ENCODE data around the gene SLC35F3. TPM values are rescaled to one million over a fixed set of nuclear protein-coding genes. Genes with fewer than 3 reads are reported as not detected.
A peak's percentile ranks its signal among the peaks of the same experiment; 100 is the strongest.

The SLC35F3 gene
- total and polyA plus RNA-seq, 9 of the 15 experiments (the other 6 are each of a cell fraction or from before 2014, with no cell fraction given): 0.04 to 0.07 (median 0.04) TPM; not detected in 6

- peak; percentile 99 for TF ChIP-seq ZNF407 (IDR thresholded peaks at IDR 0.05; ENCODE audit: low read depth)
- 0 out of 2 replicates have a peak, but pooled peaks have one; percentile 22 for TF ChIP-seq MTA2 (IDR thresholded peaks at IDR 0.05; ENCODE audit: low read depth)
- peak; percentile 71 for TF ChIP-seq GTF2B (IDR thresholded peaks at IDR 0.05; ENCODE audit: extremely low read depth, insufficient read length)
- peak; percentile 71 for TF ChIP-seq HDAC2 (IDR thresholded peaks at IDR 0.05)
- peak; percentile 30 to 53; a peak in 1 of 4 replicates for TF ChIP-seq NRF1 (conservative IDR thresholded peaks at IDR 0.05 in 1 of 2, IDR thresholded peaks at IDR 0.05 in 1 of 2)
- TF ChIP-seq ZNF707 (CRISPR knock-in tag; conservative IDR thresholded peaks at IDR 0.05): no peak
- no peak for TF ChIP-seq MED1 (CRISPR knock-in tag; IDR thresholded peaks at IDR 0.05; ENCODE audit: borderline replicate concordance)
- peak; percentile 73 for TF ChIP-seq DPF2 (IDR thresholded peaks at IDR 0.05)
- TF ChIP-seq ZNF589 (CRISPR knock-in tag; IDR thresholded peaks at IDR 0.05; ENCODE audit: low read depth): peak; percentile 89; the same call in 1 of the 2 replicates
- TF ChIP-seq FOXJ3 (CRISPR knock-in tag; IDR thresholded peaks at IDR 0.05): no peak
- TF ChIP-seq CREB3 (tag; conservative IDR thresholded peaks at IDR 0.05; ENCODE audit: low read depth): peak; percentile 62; the same call in 1 of the 2 replicates
- TF ChIP-seq SNIP1 (IDR thresholded peaks at IDR 0.05; ENCODE audit: low read depth): peak; percentile 40; the same call in 1 of the 2 replicates
- TF ChIP-seq, protein P1, sequence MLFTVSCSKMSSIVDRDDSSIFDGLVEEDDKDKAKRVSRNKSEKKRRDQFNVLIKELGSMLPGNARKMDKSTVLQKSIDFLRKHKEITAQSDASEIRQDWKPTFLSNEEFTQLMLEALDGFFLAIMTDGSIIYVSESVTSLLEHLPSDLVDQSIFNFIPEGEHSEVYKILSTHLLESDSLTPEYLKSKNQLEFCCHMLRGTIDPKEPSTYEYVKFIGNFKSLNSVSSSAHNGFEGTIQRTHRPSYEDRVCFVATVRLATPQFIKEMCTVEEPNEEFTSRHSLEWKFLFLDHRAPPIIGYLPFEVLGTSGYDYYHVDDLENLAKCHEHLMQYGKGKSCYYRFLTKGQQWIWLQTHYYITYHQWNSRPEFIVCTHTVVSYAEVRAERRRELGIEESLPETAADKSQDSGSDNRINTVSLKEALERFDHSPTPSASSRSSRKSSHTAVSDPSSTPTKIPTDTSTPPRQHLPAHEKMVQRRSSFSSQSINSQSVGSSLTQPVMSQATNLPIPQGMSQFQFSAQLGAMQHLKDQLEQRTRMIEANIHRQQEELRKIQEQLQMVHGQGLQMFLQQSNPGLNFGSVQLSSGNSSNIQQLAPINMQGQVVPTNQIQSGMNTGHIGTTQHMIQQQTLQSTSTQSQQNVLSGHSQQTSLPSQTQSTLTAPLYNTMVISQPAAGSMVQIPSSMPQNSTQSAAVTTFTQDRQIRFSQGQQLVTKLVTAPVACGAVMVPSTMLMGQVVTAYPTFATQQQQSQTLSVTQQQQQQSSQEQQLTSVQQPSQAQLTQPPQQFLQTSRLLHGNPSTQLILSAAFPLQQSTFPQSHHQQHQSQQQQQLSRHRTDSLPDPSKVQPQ (CRISPR knock-in tag; IDR thresholded peaks at IDR 0.05; ENCODE audit: borderline replicate concordance): no peak
- no peak; the same call in 1 of the 2 replicates for TF ChIP-seq IRF2 (CRISPR knock-in tag; IDR thresholded peaks at IDR 0.05)
Observed at GRCh38 chr1:234373064-234373958, 468.8 kb downstream of the SLC35F3 start, which contains the start of gene COA6 (continued).

Measured in K562 (cell line).